Inflammatory macrophage (primary cell): ENCODE results near the gene MPZL2.
A peak's percentile ranks its signal among the peaks of the same experiment; 100 is the strongest.

Experiments
- DNase-seq, 2 donors: peaks; one replicate each; pipeline ENCODE4 v3.0.0-alpha.2; 2020 to 2022

The MPZL2 gene

GRCh38 chr11:118217575-118217974 lies 46.5 kb downstream of the MPZL2 start:
- peak; percentile 31 to 58 for DNase-seq

- DNase-seq, result peak; percentile 40 to 69
These were observed 47.2 kb downstream of the MPZL2 start for GRCh38 chr11:118216621-118217481.

- no peak for DNase-seq
These were observed 48.3 kb downstream of the MPZL2 start for GRCh38 chr11:118215765-118216164.

- DNase-seq, result peak in 1 of 2 donors; percentile 48
These were observed 48.8 kb downstream of the MPZL2 start for GRCh38 chr11:118215262-118215661.

GRCh38 chr11:118214210-118214914 lies 49.7 kb downstream of the MPZL2 start:
- peak; percentile 94 for DNase-seq

GRCh38 chr11:118213781-118214180 lies 50.3 kb downstream of the MPZL2 start:
- no peak for DNase-seq

- no peak for DNase-seq
These were observed 50.9 kb downstream of the MPZL2 start for GRCh38 chr11:118213201-118213600.

- DNase-seq, result peak; percentile 71 to 74
These were observed 51.3 kb downstream of the MPZL2 start for GRCh38 chr11:118212781-118213191.

GRCh38 chr11:118212131-118212725 lies 51.9 kb downstream of the MPZL2 start:
- DNase-seq, result no peak

- no peak for DNase-seq
These were observed 53.1 kb downstream of the MPZL2 start for GRCh38 chr11:118211006-118211405.

- no peak for DNase-seq
These were observed 53.8 kb downstream of the MPZL2 start for GRCh38 chr11:118210323-118210722.

- DNase-seq, result no peak
These were observed 55.1 kb downstream of the MPZL2 start for GRCh38 chr11:118209033-118209432.

GRCh38 chr11:118207079-118207478 lies 57.0 kb downstream of the MPZL2 start:
- DNase-seq, result no peak

- DNase-seq, result peak; percentile 86 to 98
These were observed 57.6 kb downstream of the MPZL2 start for GRCh38 chr11:118206391-118207031.

GRCh38 chr11:118205606-118206378 lies 58.3 kb downstream of the MPZL2 start:
- DNase-seq, result no peak
